Measurements from ENCODE around the gene ADGRD1. TPM values are rescaled to one million over a fixed set of nuclear protein-coding genes. Genes with fewer than 3 reads are reported as not detected.

Gene ADGRD1
- total RNA-seq, 1 donor from 2014 or later, result 1.0 TPM

DNA sequence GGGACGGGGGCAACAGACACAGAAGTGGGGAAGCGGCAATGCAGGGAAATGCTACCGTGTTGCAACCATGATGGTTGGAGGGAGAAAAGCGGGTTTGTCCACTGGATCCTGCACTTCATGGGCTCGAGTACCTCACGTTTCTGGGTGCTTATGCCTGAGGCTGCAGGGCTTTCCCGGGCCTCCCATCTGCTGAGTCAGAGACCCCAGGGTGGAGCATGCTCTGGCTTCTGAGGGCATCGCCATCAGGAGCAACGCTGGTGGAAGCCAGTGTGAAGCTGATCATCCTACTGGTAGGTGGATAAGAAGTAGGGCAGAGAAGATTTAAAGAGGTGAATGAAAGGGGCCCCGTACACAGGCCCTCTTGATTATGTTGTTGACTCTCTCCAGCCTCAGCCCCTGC is 5.0 kb upstream of the ADGRD1 start:
- Mint-ChIP-seq H3K4me1 (ENCODE audit: unreplicated experiment) (peaks cover 8% of the 10 kb centered on the region), H3K9me3 (ENCODE audit: unreplicated experiment) (peaks cover 8% of the 10 kb centered on the region), H3K4me3 (ENCODE audit: unreplicated experiment) (no peak overlapping the region), H3K27ac (ENCODE audit: unreplicated experiment) (no peak overlapping the region), H3K27me3 (ENCODE audit: unreplicated experiment) (peaks cover 6% of the 10 kb centered on the region), H3K36me3 (ENCODE audit: unreplicated experiment) (no peaks in the 10 kb centered on the region)
- no peak for TF ChIP-seq CTCF (IDR thresholded peaks at IDR 0.05)
- peak; percentile 68 for DNase-seq (ENCODE audit: extremely low spot score, unreplicated experiment)

DNA sequence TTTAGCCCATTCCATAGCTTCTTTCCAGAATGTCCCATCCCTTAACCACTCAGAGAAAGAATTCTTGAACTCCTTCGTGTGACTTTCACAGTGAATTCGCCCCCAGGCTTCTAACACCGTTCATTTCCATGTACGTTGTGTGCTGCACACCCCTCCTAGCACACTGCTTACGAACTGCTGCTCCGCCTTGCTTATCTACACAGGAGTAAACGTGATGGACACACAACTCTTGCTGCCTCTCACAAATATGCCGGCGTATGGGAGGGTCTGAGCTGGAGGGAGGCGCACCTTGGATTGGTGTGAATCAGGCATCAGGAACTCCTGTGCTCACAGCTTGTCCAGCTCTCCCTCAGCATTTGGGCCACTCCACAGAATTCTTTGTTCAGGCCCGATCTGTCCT is 3.9 kb upstream of the ADGRD1 start:
- Mint-ChIP-seq H3K36me3 (ENCODE audit: unreplicated experiment) (no peaks in the 10 kb centered on the region), H3K9me3 (ENCODE audit: unreplicated experiment) (peaks cover 4% of the 10 kb centered on the region), H3K27ac (ENCODE audit: unreplicated experiment) (no peak overlapping the region), H3K4me3 (ENCODE audit: unreplicated experiment) (no peak overlapping the region), H3K4me1 (ENCODE audit: unreplicated experiment) (peaks cover 15% of the 10 kb centered on the region), H3K27me3 (ENCODE audit: unreplicated experiment) (peaks cover 6% of the 10 kb centered on the region)
- TF ChIP-seq CTCF (IDR thresholded peaks at IDR 0.05), result no peak
- peak; percentile 71 for DNase-seq (ENCODE audit: extremely low spot score, unreplicated experiment)

DNA sequence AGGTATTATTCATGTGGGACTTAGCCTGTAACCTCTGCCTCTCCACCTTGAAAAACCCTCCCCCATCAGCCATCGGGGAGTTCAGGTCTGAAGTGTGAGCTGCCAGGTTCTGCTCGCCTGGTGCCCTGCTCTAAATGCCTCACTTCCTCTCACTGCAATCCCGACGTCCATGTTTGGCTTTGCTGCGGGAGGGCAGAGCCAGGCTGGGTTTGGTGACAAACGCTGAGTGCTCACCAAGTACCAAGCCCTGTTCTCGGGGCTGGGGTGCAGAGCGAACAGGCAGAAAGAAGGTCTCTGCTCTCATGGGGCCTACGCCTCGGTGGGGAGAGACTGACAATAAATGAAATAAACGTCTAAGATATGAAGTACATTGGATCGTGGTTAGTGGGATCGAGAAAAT is 2.1 kb upstream of the ADGRD1 start:
- H3K9me3 Mint-ChIP-seq (ENCODE audit: unreplicated experiment), result no peaks in the 10 kb centered on the region
- H3K27me3 Mint-ChIP-seq (ENCODE audit: unreplicated experiment), result peaks cover 6% of the 10 kb centered on the region
- peaks cover 15% of the 10 kb centered on the region for H3K4me1 Mint-ChIP-seq (ENCODE audit: unreplicated experiment)
- no peak overlapping the region for H3K27ac Mint-ChIP-seq (ENCODE audit: unreplicated experiment)
- peak; percentile 56 for DNase-seq (ENCODE audit: extremely low spot score, unreplicated experiment)
- H3K4me3 Mint-ChIP-seq (ENCODE audit: unreplicated experiment), result no peak overlapping the region
- H3K36me3 Mint-ChIP-seq (ENCODE audit: unreplicated experiment), result no peaks in the 10 kb centered on the region
- TF ChIP-seq CTCF (IDR thresholded peaks at IDR 0.05), result no peak

DNA sequence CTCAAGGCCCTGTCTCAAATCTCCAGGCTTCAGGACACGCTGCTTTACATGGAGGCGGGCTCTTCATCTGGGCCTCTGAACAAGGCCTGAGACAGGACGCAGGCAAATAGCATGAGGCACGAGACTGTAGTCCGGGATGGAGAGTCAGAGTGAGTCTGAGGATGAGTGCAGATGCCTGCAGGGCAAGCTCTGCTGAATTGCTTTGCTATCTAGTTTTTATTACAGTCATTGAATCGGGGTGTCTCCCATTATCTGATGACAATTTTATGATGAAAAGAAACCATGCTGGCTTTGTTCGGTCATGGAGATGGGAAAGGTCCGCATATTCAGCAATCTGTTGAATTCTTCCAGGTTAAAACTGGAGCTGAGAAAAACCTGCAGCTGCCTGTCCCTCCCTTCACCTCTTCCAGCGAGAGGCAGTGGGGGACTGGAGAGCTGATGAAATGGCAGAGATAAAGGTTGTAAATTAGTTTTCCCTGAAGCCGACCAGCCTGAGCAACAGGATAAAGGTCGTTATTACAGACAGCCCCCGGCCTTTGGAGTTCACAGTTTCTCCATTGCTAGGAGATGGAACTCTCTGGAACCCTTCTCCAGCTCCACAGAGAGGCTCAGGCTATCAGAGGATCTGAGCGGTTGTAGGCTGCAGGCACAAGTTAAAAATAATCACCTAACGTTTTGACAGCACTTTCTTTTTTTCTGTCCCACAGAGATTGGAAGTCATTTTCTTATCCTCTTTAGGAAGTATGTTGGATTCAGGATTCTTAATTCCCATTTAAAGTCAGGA is 1.3 kb upstream of the ADGRD1 start:
- peak; percentile 32 for DNase-seq (ENCODE audit: extremely low spot score, unreplicated experiment)

GRCh38 chr12:130954544-130954831 is 781 bp downstream of the ADGRD1 start:
- DNase-seq (ENCODE audit: extremely low spot score, unreplicated experiment), result peak; percentile 76
- no peak for TF ChIP-seq CTCF (IDR thresholded peaks at IDR 0.05)
- no peaks in the 10 kb centered on the region for H3K36me3 Mint-ChIP-seq (ENCODE audit: unreplicated experiment)
- H3K27ac Mint-ChIP-seq (ENCODE audit: unreplicated experiment), result no peak overlapping the region
- peaks cover 15% of the 10 kb centered on the region for H3K4me1 Mint-ChIP-seq (ENCODE audit: unreplicated experiment)
- H3K9me3 Mint-ChIP-seq (ENCODE audit: unreplicated experiment), result no peaks in the 10 kb centered on the region
- H3K27me3 Mint-ChIP-seq (ENCODE audit: unreplicated experiment), result peaks cover 8% of the 10 kb centered on the region
- no peak overlapping the region for H3K4me3 Mint-ChIP-seq (ENCODE audit: unreplicated experiment)

More for the DNA sequence above, 1.3 kb upstream of the ADGRD1 start:
- no peak for TF ChIP-seq CTCF (IDR thresholded peaks at IDR 0.05)
- Mint-ChIP-seq H3K27me3 (ENCODE audit: unreplicated experiment) (peaks cover 6% of the 10 kb centered on the region), H3K9me3 (ENCODE audit: unreplicated experiment) (no peaks in the 10 kb centered on the region), H3K4me1 (ENCODE audit: unreplicated experiment) (peaks cover 15% of the 10 kb centered on the region), H3K4me3 (ENCODE audit: unreplicated experiment) (no peak overlapping the region), H3K27ac (ENCODE audit: unreplicated experiment) (no peak overlapping the region), H3K36me3 (ENCODE audit: unreplicated experiment) (no peaks in the 10 kb centered on the region)

All from osteocyte (in vitro differentiated cells).